Mucosa of descending colon (tissue), 3 donors: ENCODE data around the gene CPEB1. TPM values are rescaled to one million over a fixed set of nuclear protein-coding genes. Genes with fewer than 3 reads are reported as not detected.
"Not testable (repeated sequence)": the region's sequence is repeated elsewhere in the genome, so short reads cannot be mapped to it uniquely, and the experiment has no call there.

ENCODE experiments used
- ATAC-seq: fragments of 200-7000 bp; cut with Tn5 transposase; one replicate; pipeline ENCODE4 v1.9.1; 2020; ENCODE audit warnings: mild to moderate bottlenecking, moderate library complexity
- DNase-seq, 3 donors: peaks; one replicate each; pipeline ENCODE4 v3.0.0-alpha.2; 2020
- H3K36me3 ChIP-seq: fragments of 200-600 bp; one replicate; pipeline ENCODE4 v1.8.0; 2021; ENCODE audit warnings: low read depth, mild to moderate bottlenecking
- H3K4me1 ChIP-seq: fragments of 200-600 bp; one replicate; pipeline ENCODE4 v1.8.0; 2021; ENCODE audit warnings: low read depth, mild to moderate bottlenecking
- H3K4me3 ChIP-seq: fragments of 200-600 bp; one replicate; pipeline ENCODE4 v1.8.0; 2021; ENCODE audit warnings: mild to moderate bottlenecking
- H3K9me3 ChIP-seq: fragments of 200-600 bp; one replicate; pipeline ENCODE4 v1.8.0; 2021; ENCODE audit warnings: mild to moderate bottlenecking
- intact Hi-C, 2 donors: fragments of 100-400 bp; cut with DNase I in 1 of 2; cut with micrococcal nuclease in 1 of 2; formaldehyde crosslinking; loops; one replicate each; pipeline versions ENCODE4 v1.11.0 to v1.11.1; 2022; cut with DNase I, micrococcal nuclease
- total RNA-seq, 3 donors: library from RNA; stranded (reverse); fragmentation: NEBNext Ultra II Directional in 2 of 3; extraction: Animal tissue kit (Norgen Biotek cat#: 25700) in 2 of 3; gene quantifications; one replicate each; pipeline versions ENCODE4 v1.2.1 to v1.2.4, GENCODE V29; 2021 to 2023
- TF ChIP-seq, protein P1 (sequence below): fragments of 200-600 bp; IDR thresholded peaks from one replicate; pipeline ENCODE4 v1.8.0; 2022; ENCODE audit warnings: antibody characterized with exemption, mild to moderate bottlenecking
- donor health status: DM: no; HTN: no; CAD: no; lungs with moderate emphysema.
- donor health status: DM: no; HTN: no; CAD: no.
- donor health status: DM: no; HTN: yes; CAD: no.

CPEB1 gene
- total RNA-seq, 3 donors from 2014 or later: 0.61 to 11.8 (median 1.4) TPM

DNA sequence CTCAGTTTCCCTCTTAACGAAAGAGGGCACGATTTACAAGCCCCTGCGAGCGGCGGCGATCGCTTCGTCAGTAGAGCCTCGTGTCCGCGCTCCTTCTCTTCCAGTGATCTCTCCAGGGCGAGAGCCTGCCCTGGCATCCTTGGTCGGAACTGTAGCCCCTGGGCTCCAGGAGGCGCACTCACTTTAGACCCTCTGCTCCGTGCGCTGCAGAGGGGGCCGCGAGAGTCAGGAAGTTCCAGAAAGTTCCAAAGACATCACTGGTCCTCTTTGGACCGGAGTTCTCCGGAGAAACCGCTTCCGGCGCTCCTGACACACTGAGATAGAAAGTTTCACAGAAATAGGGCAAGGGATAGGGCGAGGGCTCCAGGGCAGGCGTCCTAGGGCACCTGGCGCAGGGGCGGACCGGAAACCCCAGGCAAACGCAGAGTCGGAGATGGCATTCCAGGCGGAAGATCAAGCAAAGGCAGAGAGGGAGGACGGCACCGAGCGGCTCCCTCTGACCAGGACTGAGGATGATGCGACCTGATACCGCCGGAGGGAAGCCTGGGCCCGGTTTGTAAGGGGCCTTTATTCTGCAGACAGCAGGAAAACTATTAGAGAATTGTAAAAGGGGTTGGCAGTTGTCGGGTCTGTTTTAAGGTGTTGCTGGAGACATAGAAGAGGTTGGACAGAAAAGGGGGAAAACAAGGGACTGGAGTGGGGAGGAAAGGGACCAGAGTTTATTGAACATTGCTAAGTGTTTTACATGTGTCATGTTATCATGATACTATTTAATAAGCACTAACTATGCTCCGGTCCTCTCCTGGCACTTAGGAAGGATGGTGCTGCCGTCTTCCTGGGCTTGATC, 1.3 kb upstream of the CPEB1 start:
- H3K36me3 ChIP-seq: no peaks in the 10 kb centered on the region
- intact Hi-C loops: no loop called here
- H3K9me3 ChIP-seq: no peaks in the 10 kb centered on the region
- peaks cover 8% of the 10 kb centered on the region for H3K4me1 ChIP-seq
- DNase-seq (no peak), ATAC-seq (no peak)
- TF ChIP-seq, protein P1, sequence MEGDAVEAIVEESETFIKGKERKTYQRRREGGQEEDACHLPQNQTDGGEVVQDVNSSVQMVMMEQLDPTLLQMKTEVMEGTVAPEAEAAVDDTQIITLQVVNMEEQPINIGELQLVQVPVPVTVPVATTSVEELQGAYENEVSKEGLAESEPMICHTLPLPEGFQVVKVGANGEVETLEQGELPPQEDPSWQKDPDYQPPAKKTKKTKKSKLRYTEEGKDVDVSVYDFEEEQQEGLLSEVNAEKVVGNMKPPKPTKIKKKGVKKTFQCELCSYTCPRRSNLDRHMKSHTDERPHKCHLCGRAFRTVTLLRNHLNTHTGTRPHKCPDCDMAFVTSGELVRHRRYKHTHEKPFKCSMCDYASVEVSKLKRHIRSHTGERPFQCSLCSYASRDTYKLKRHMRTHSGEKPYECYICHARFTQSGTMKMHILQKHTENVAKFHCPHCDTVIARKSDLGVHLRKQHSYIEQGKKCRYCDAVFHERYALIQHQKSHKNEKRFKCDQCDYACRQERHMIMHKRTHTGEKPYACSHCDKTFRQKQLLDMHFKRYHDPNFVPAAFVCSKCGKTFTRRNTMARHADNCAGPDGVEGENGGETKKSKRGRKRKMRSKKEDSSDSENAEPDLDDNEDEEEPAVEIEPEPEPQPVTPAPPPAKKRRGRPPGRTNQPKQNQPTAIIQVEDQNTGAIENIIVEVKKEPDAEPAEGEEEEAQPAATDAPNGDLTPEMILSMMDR: no peak
- no peak overlapping the region for H3K4me3 ChIP-seq

DNA sequence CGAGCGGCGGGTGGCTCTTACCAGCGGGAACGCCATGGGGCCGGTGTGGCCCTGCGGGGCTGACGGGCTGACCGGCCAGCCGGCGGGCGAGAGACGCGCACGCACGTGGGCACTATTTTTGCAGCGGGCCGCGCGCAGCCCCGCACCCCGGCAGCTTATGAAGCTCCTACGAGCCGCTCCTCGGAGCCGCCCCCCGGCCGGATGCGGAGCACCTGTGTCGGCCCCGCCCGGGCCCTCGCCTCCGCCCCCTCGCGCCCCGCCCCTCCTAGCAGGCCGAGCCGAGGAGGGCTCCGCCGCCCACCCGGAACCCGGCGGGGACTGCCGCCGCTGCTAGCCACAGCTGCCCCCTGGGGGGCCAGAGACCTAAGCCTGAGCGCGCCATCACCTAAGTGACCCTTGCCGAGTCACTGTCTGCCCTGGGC, 683 bp upstream of the CPEB1 start:
- TF ChIP-seq, protein P1: no peak
- no peaks in the 10 kb centered on the region for H3K36me3 ChIP-seq
- DNase-seq: peak in 2 of 3 donors; percentile 9 to 31
- no peak overlapping the region for H3K4me3 ChIP-seq
- H3K9me3 ChIP-seq: no peaks in the 10 kb centered on the region
- intact Hi-C loops: no loop called here
- peak; percentile 40 for ATAC-seq
- peaks cover 8% of the 10 kb centered on the region for H3K4me1 ChIP-seq

GRCh38 chr15:82646250-82647044, 716 bp downstream of the CPEB1 start:
- Histone ChIP-seq H3K9me3 (no peaks in the 10 kb centered on the region), H3K4me1 (peaks cover 8% of the 10 kb centered on the region), H3K36me3 (no peaks in the 10 kb centered on the region), H3K4me3 (no peak overlapping the region)
- DNase-seq (no peak), ATAC-seq (no peak)
- TF ChIP-seq, protein P1: no peak
- intact Hi-C loops: no loop called here

DNA sequence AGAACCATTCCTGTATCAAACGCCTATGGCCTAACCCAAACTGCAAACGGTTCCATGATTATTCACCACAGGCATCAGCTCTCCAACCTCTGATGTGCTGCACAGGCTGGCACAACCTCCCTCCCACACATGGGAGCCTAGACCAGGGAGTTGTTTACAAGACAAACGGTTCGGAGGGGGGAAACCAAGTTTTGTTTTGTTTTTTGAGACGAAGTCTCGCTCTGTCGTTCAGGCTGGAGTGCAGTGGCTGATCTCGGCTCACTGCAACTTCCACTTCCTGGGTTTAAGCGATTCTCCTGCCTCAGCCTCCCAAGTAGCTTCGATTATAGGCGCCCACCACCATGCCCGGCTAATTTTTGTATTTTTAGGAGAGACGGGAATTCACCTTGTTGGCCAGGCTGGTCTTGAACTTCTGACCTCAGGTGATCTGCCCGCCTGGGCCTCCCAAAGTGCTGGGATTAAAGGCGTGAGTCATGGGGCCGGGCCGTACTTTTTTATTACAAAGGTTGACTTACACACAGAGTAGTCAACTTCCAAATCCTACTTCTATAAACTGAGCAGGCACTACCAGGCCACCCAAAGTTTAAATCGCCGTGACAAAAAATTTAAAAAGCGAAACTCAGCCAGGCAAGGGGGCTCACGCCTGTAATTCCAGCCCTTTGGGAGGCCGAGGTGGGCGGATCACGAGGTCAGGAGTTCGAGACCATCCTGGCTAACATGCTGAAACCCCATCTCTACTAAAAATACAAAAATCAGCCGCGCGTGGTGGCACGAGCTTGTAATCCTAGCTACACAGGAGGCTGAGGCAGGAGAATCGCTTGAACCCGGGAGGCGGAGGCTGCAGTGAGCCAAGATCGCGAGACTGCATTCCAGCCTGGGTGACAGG, 2.0 kb downstream of the CPEB1 start:
- H3K4me1 ChIP-seq, DNase-seq, ATAC-seq, H3K36me3 ChIP-seq, H3K9me3 ChIP-seq, H3K4me3 ChIP-seq, intact Hi-C loops: not testable (repeated sequence)

DNA sequence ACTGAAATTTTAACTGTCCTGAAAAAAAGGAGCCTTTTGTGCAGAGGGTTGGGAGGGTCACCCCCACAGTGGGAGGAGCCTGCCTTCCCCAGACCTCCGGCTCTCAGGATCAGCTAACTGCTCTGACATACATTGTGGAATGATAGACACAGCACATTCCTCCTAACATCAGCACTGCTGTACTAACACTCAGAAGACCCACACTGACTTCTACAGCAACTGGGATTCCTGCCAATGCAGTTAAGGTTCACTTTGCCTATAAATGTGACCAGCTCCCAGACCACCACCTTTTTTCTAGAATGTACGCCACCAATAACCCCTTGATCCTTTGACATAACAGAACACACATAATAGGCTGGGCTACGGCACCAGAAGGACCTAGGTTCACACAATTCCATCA, 3.2 kb downstream of the CPEB1 start:
- Histone ChIP-seq H3K4me1 (peaks cover 8% of the 10 kb centered on the region), H3K9me3 (no peaks in the 10 kb centered on the region), H3K4me3 (no peak overlapping the region), H3K36me3 (no peaks in the 10 kb centered on the region)
- ATAC-seq: no peak
- TF ChIP-seq, protein P1: no peak
- intact Hi-C loops: no loop called here
- DNase-seq: no peak
